Stomach smooth muscle (tissue), 2 donors: ENCODE data around the gene ANKFN1.

Experiments
- H3K27ac ChIP-seq: one replicate; pipeline ENCODE4 v1.7.0; 2013; ENCODE audit warnings: mild to moderate bottlenecking, low read length, inconsistent platforms
- H3K27me3 ChIP-seq, 2 donors: one replicate each; pipeline ENCODE4 v1.7.0; 2013; ENCODE audit warnings: low read length in 2 of 2; ENCODE audit not compliant: insufficient read depth in 2 of 2, control insufficient read depth in 1 of 2
- H3K36me3 ChIP-seq, 2 donors: one replicate each; pipeline ENCODE4 v1.7.0; 2013; ENCODE audit warnings: low read length in 2 of 2; ENCODE audit not compliant: control insufficient read depth in 2 of 2, insufficient read depth in 2 of 2
- H3K4me1 ChIP-seq: one replicate; pipeline ENCODE4 v1.7.0; 2013; ENCODE audit warnings: low read length; ENCODE audit not compliant: control insufficient read depth, insufficient read depth
- H3K4me3 ChIP-seq, 2 donors: one replicate each; pipeline ENCODE4 v1.7.0; 2013; ENCODE audit warnings: low read length in 2 of 2
- H3K9ac ChIP-seq, 2 donors: one replicate each; pipeline ENCODE4 v1.7.0; 2013; ENCODE audit warnings: low read length in 2 of 2, mild to moderate bottlenecking in 1 of 2
- H3K9me3 ChIP-seq, 2 donors: one replicate each; pipeline ENCODE4 v1.7.0; 2013; ENCODE audit warnings: low read length in 2 of 2; ENCODE audit not compliant: control insufficient read depth in 2 of 2
- donor health status: healthy.
- donor health status: Pancreatic carcinoma.

Gene ANKFN1

GRCh38 chr17:56152874-56153602 is at the start of gene ANKFN1:
TSS of gene ANKFN1 (plus strand) at chr17:56153475. CDS start at chr17:56212668, 59,193 bp downstream.
- Histone ChIP-seq H3K4me3 (no peak within 1 kb of the TSS), H3K9ac (no peak within 1 kb of the TSS), H3K36me3 (no peaks in the 10 kb centered on the region), H3K27me3 (no peaks in the 10 kb centered on the region), H3K27ac (no peak within 1 kb of the TSS), H3K4me1 (no peaks in the 10 kb centered on the region), H3K9me3 (no peaks in the 10 kb centered on the region)

GRCh38 chr17:56108811-56109284 is 44.4 kb upstream of the ANKFN1 start:
- Histone ChIP-seq H3K4me1 (no peaks in the 10 kb centered on the region), H3K9me3 (no peaks in the 10 kb centered on the region), H3K4me3 (no peak overlapping the region), H3K36me3 (no peaks in the 10 kb centered on the region), H3K27me3 (no peaks in the 10 kb centered on the region), H3K9ac (no peak overlapping the region), H3K27ac (no peak overlapping the region)

- H3K4me3 ChIP-seq, result no peak overlapping the region
- H3K9me3 ChIP-seq, result no peaks in the 10 kb centered on the region
- H3K27me3 ChIP-seq, result no peaks in the 10 kb centered on the region
- no peak overlapping the region for H3K9ac ChIP-seq
- H3K27ac ChIP-seq, result no peak overlapping the region
- no peaks in the 10 kb centered on the region for H3K36me3 ChIP-seq
- H3K4me1 ChIP-seq, result no peaks in the 10 kb centered on the region
Measured at GRCh38 chr17:56109836-56110235, 43.4 kb upstream of the ANKFN1 start.

GRCh38 chr17:56110463-56111135 is 42.7 kb upstream of the ANKFN1 start:
- no peaks in the 10 kb centered on the region for H3K4me1 ChIP-seq

GRCh38 chr17:56111706-56112485 is 41.4 kb upstream of the ANKFN1 start:
- no peaks in the 10 kb centered on the region for H3K27me3 ChIP-seq
- no peak overlapping the region for H3K27ac ChIP-seq
- no peak overlapping the region for H3K9ac ChIP-seq
- no peaks in the 10 kb centered on the region for H3K9me3 ChIP-seq
- H3K4me1 ChIP-seq, result no peaks in the 10 kb centered on the region
- no peak overlapping the region for H3K4me3 ChIP-seq
- H3K36me3 ChIP-seq, result no peaks in the 10 kb centered on the region

More at GRCh38 chr17:56110463-56111135, 42.7 kb upstream of the ANKFN1 start:
- no peak overlapping the region for H3K27ac ChIP-seq
- H3K9me3 ChIP-seq, result no peaks in the 10 kb centered on the region
- no peaks in the 10 kb centered on the region for H3K27me3 ChIP-seq
- no peaks in the 10 kb centered on the region for H3K36me3 ChIP-seq
- no peak overlapping the region for H3K9ac ChIP-seq
- no peak overlapping the region for H3K4me3 ChIP-seq

GRCh38 chr17:56113486-56113885 is 39.8 kb upstream of the ANKFN1 start:
- Histone ChIP-seq H3K4me3 (no peak overlapping the region), H3K27me3 (no peaks in the 10 kb centered on the region), H3K9me3 (no peaks in the 10 kb centered on the region), H3K27ac (no peak overlapping the region), H3K9ac (no peak overlapping the region), H3K36me3 (no peaks in the 10 kb centered on the region), H3K4me1 (no peaks in the 10 kb centered on the region)

GRCh38 chr17:56114469-56114868 is 38.8 kb upstream of the ANKFN1 start:
- H3K9ac ChIP-seq, result no peak overlapping the region
- no peaks in the 10 kb centered on the region for H3K4me1 ChIP-seq
- no peaks in the 10 kb centered on the region for H3K9me3 ChIP-seq
- H3K27ac ChIP-seq, result no peak overlapping the region
- H3K4me3 ChIP-seq, result no peak overlapping the region
- no peaks in the 10 kb centered on the region for H3K36me3 ChIP-seq
- H3K27me3 ChIP-seq, result no peaks in the 10 kb centered on the region

GRCh38 chr17:56119191-56119590 is 34.1 kb upstream of the ANKFN1 start:
- H3K9me3 ChIP-seq, result no peaks in the 10 kb centered on the region
- H3K27me3 ChIP-seq, result peaks cover 0 to 2% of the 10 kb centered on the region in 2 donors
- no peak overlapping the region for H3K4me3 ChIP-seq
- no peak overlapping the region for H3K27ac ChIP-seq
- H3K36me3 ChIP-seq, result no peaks in the 10 kb centered on the region
- H3K9ac ChIP-seq, result no peak overlapping the region
- no peaks in the 10 kb centered on the region for H3K4me1 ChIP-seq

- H3K4me3 ChIP-seq, result no peak overlapping the region
- H3K27ac ChIP-seq, result no peak overlapping the region
Measured at GRCh38 chr17:56119936-56120335, 33.3 kb upstream of the ANKFN1 start.

GRCh38 chr17:56121191-56122051 is 31.9 kb upstream of the ANKFN1 start:
- peaks cover 0 to 2% of the 10 kb centered on the region in 2 donors for H3K27me3 ChIP-seq
- H3K9me3 ChIP-seq, result no peaks in the 10 kb centered on the region
- no peaks in the 10 kb centered on the region for H3K4me1 ChIP-seq

More at GRCh38 chr17:56119936-56120335, 33.3 kb upstream of the ANKFN1 start:
- no peak overlapping the region for H3K9ac ChIP-seq
- no peaks in the 10 kb centered on the region for H3K36me3 ChIP-seq
- H3K4me1 ChIP-seq, result no peaks in the 10 kb centered on the region
- H3K9me3 ChIP-seq, result no peaks in the 10 kb centered on the region
- H3K27me3 ChIP-seq, result peaks cover 0 to 2% of the 10 kb centered on the region in 2 donors

More at GRCh38 chr17:56121191-56122051, 31.9 kb upstream of the ANKFN1 start:
- Histone ChIP-seq H3K27ac (no peak overlapping the region), H3K9ac (no peak overlapping the region), H3K36me3 (no peaks in the 10 kb centered on the region), H3K4me3 (no peak overlapping the region)
